Dedifferentiated amniotic fluid mesenchymal stem cell (primary cell): Measurements from ENCODE around the gene MYCBP.
A peak's percentile ranks its signal among the peaks of the same experiment; 100 is the strongest.
"Not testable (repeated sequence)": the region's sequence is repeated elsewhere in the genome, so short reads cannot be mapped to it uniquely, and the experiment has no call there.

Experiments used
- DNase-seq: peaks from one replicate; pipeline ENCODE4 v3.0.0-alpha.2; 2016; ENCODE audit errors: extremely low spot score

Gene MYCBP, protein sequence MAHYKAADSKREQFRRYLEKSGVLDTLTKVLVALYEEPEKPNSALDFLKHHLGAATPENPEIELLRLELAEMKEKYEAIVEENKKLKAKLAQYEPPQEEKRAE

GRCh38 chr1:38873027-38873969 is at the start of gene MYCBP:
Gene MYCBP, minus strand, starts transcription at chr1:38873348. Its CDS starts 43 bp downstream, at chr1:38873305.
- DNase-seq: peak; percentile 76

- DNase-seq: no peak
These were observed 46.0 kb upstream of the MYCBP start for GRCh38 chr1:38919130-38919529.

DNA sequence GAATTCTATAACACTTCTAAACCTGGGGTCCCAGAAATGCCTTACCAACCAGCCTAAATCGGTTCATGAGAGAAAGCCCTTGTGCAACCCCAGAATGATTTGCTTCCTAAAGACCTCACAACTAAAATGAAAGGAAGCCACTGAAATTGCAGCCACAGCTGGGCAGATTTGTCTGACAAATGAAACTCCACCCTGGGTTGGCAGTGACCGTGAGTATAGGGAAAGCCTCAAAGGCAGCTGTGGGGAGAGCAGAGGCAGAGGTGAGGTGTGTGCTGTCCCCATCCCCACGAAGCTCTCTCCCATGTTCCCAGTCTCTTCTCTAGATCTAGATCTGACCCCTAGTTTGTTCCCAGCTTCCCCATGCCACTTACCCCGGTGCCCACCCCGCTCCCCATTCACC is 45.4 kb upstream of the MYCBP start:
- DNase-seq: no peak

DNA sequence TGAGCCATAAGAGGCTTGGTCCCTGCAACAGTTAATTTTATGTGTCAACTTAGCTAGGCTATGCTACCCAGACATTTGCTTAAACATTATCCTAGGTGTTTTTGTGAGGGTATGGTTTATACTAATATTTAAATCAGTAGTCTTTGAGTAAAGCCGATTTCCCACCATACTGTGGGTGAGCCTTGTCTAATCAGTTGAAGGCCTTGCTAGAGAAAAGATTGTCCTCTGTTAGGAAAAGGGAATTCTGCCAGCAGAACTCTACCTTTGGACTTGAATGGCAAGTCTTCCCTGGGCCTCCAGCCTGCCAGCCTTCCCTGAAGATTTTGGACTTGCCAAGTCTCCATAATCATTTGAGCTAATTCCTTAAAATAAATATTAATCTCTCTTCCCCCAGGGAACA is 44.6 kb upstream of the MYCBP start:
- DNase-seq: no peak

DNA sequence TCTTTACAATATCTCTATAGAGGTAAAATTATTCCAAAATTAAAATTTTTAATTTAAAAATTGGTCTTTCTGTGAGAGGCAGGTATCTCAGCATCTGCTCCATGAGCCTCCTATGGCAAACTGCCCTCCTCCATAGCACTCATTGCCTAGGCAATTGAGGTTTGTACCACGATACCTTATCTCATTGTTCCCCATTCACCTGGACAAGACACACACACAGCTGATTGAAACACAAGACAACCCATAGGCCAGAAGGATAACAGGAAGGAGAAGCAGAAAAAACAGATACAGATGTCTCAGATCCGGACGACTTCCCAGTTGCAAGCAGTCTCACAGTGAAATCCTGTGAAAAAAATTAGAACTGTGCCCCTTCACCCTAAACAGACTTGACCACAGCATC is 44.2 kb upstream of the MYCBP start:
- no peak for DNase-seq

- DNase-seq: no peak
These were observed 42.3 kb upstream of the MYCBP start for GRCh38 chr1:38915352-38915948.

DNA sequence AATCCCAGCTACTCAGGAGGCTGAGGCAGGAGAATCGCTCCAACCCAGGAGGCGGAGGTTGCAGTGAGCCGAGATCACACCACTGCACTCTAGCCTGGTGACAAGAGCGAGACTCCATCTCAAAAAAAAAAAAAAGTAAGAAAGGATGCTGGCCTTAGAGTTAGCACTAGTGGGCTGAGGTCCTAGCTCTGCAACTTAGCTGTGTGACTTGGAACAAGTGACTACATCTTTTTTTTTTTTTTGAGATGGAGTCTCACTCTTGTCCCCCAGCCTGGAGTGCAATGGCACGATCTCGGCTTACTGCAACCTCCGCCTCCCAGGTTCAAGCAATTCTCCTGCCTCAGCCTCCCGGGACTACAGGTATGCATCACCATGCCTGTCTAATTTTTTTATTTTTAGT is 41.8 kb upstream of the MYCBP start:
- not testable (repeated sequence) for DNase-seq

DNA sequence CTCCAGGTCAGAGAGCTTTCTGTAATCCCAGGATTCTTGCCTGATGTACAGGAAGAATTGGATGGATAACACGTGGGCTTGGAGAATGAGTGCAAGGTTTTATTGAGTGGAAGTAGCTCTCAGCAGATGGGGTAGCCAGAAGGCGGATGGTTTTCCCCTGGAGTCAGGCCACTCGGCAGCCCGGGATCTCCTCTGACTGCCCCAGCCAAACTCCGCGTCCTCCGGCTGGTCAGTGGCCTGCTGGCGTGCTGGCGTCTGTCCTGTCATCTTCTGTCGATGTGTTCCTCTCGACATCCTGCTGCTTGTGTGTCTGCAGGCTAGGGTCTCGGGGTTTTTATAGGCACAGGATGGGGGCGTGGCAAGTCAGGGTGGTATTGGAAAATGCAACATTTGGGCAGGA is 35.7 kb upstream of the MYCBP start:
- no peak for DNase-seq

GRCh38 chr1:38905985-38906384 is 32.8 kb upstream of the MYCBP start:
- DNase-seq: no peak

GRCh38 chr1:38899560-38899959 is 26.4 kb upstream of the MYCBP start:
- DNase-seq: no peak

GRCh38 chr1:38898653-38899230 is 25.6 kb upstream of the MYCBP start:
- DNase-seq: no peak

DNA sequence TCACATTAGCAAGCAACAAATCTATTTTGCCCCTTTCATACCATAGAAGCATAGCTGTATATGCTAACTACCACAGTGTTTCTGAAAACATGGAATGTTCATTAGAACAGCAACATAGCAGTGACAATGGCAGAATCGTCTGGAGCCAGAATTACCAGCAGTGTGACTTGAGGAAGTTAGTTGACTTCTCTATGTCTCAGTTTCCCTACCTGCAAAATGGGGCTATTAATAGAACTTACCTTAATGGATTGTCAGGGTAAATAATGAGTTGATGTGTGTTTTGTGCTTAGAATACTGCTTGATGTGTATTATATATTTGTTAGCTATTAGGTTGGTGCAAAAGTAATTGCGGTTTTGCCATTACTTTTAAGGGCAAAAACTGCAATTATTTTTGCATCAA is 23.0 kb upstream of the MYCBP start:
- DNase-seq: no peak

DNA sequence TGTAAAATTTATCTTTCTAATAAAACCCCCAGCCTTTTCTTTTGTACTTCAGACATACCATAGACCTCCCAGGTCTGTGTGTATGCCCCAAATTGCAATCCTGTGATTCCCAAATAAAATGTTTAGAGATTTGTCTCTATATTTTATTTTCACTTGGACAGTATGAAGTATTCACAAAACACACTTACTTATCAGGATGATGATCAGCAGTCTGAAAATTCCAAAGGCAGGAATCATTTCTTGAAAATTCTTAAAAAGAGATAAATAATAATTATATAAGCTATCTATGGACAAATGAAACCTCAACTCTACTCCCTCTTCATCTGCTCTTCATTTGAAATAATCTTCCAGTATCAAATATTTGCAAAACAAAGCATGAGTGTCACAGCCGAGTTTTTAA is 19.8 kb upstream of the MYCBP start:
- no peak for DNase-seq

DNA sequence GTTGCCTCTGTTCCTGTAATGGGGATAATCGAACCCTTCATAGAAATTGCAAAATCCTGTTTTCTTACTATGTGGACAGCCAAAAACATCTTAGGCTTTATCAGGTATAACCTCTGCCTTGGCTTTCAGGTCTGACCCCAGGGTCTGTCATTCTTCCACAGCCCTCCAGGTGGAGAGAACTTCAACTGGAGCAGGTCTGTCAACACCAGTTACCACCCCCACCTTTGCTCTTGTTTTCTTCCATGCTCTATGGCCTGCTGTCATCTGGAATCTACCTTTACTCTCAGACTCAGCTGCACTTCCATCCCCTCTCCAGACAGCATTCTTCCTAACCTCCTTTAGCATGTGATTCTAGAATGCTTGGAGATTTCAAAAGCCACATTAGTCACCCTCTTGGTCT is 18.6 kb upstream of the MYCBP start:
- DNase-seq: no peak

GRCh38 chr1:38889589-38889988 is 16.4 kb upstream of the MYCBP start:
- no peak for DNase-seq

GRCh38 chr1:38888423-38889333 is 15.5 kb upstream of the MYCBP start:
- no peak for DNase-seq

GRCh38 chr1:38885092-38885491 is 11.9 kb upstream of the MYCBP start:
- no peak for DNase-seq

DNA sequence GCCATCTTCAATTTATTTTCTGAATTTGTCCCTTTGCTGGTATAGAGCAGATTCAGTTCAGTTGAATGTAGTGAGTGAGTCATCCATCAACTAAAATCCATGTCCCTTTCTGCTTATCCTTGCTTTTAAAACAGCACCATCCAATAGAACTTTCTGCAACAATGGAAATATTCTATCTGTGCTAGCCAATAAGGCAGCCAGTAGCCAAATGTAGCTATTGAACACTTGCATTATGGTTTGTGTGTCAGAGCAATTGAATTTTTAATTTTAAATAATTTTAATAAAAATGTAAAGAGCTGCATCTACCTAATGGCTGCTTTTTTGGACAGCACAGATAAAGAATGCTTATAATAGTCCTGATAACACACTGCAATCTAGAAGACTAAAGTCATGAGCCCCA is 8.3 kb upstream of the MYCBP start, which contains the start of gene GJA9:
TSS of gene GJA9 (minus strand) at position 101 of the 400 bp plus-strand sequence. CDS start 5,489 bp downstream, outside the sequence.
- DNase-seq: no peak

DNA sequence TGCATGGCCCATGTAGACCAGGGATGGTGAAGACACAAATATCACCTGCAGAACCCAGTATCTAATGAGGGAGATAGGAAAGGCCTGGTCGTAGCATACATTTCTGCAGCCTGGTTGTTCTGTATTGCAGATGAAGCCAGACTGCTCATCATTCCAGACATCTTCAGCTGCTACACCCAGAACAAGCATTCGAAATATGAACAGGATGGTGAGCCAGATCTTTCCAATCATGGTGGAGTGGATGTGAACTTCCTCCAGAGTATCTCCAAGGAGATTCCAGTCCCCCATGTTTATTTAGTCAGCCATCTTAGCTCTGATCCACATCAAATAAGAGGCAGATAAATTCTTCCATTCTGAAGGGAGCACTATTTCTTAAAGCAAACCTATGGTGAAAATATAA is 2.7 kb upstream of the MYCBP start:
- no peak for DNase-seq

DNA sequence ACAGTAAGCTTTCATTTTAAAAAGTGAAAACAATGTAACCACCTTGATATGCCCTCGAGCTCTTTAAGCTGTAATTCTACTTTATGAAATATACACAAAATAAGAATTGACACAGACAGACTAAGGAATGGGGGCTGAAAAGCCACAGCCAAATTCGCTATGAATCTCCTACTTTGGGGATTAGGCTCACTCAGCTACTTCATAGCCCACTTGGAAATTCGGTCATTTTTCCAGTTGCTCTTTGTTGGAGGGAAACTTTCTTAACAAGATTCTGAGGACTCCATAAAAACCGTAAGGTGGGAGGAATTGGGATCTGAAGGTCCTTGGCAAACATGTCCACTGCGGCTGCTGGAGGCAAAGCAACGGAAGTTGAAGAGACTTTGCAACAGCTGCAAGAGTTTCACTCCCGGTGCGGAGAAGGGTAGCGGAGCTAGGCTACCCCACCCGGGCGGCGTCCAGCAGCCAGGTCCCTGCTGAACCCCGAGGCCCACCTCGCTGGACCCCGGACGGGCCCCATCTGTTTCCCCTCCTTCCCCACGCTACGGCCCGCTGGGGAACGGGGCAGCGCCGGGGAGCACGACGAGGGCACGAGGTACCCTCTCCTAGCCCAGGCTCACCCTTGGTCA is 634 bp downstream of the MYCBP start:
- DNase-seq: no peak

GRCh38 chr1:38870996-38871395 is 2.2 kb downstream of the MYCBP start:
- DNase-seq: no peak
